ENCODE data around the gene DOCK8.

GRCh38 chr9:385818-386398 lies 171.2 kb downstream of the DOCK8 start:
- peak; percentile 73 to 79 (median 76) for TF ChIP-seq CTCF (IDR thresholded peaks at IDR 0.05)
- TF ChIP-seq POLR2A (IDR thresholded peaks at IDR 0.05): no peak
